HG03469 (cell line): ENCODE data around the gene PRR35.

Source experiments
- ATAC-seq: cut with Tn5 transposase; IDR thresholded peaks from one replicate; pipeline ENCODE4 v1.9.1; 2021; ENCODE audit warnings: mild to moderate bottlenecking, moderate library complexity, moderate number of reproducible peaks; ENCODE audit not compliant: unreplicated experiment

Gene PRR35

DNA sequence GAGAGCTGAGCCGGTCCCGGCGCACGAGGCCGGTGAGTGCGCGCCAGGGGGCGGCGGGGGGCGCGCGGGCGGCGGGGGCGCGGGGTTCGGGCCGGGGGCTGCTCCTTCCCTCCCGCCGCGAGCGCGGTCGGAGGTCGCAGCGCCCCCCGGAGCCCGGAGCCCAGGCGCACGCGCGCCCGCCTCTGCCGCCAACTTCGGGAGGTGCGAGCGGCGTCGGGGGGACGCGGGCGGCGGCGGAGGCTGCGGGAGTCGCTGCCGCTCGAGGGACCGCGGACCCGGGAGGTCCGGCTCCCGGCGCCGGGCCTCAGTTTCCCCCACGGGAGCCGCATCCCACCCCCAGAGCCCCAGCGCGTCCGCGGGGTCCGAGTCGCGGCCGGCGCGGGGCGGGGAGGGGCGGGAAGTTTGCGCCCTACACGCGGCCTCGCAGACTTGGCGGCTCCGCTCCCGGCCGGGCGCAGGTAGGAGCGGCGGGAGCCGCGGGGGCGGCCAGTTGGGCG lies at the start of gene PRR35:
PRR35 (plus strand) TSS at position 191 of the 497 bp plus-strand sequence. CDS start 2,901 bp downstream, outside the sequence.
- no peak for ATAC-seq

DNA sequence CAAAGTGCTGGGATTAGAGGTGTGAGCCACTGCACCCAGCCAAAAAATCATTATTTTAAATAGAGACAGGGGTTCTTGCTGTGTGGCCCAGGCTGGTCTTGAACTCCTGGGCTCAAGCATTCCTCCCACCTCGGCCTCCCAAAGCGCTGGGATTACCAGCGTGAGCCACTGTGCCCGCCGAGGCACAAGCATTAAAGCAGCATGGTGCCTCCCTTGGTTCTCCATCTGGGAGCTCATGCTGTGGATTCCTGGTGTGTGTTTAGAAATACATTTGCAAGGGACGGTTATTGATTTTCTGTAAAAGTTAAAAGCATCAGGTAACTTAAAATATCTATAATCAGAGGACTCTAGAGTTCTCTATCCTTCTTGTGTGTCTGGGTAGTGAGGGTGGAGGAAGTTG lies 47.4 kb upstream of the PRR35 start:
- ATAC-seq = no peak

- ATAC-seq = no peak
Measured at GRCh38 chr16:513950-514349, 46.2 kb upstream of the PRR35 start.

GRCh38 chr16:515175-515938 lies 44.8 kb upstream of the PRR35 start:
- ATAC-seq = no peak

- ATAC-seq = no peak
Measured at GRCh38 chr16:515939-516226, 44.3 kb upstream of the PRR35 start.

GRCh38 chr16:516301-516700 lies 43.9 kb upstream of the PRR35 start:
- no peak for ATAC-seq

- ATAC-seq = no peak
Measured at GRCh38 chr16:518858-519257, 41.3 kb upstream of the PRR35 start.

DNA sequence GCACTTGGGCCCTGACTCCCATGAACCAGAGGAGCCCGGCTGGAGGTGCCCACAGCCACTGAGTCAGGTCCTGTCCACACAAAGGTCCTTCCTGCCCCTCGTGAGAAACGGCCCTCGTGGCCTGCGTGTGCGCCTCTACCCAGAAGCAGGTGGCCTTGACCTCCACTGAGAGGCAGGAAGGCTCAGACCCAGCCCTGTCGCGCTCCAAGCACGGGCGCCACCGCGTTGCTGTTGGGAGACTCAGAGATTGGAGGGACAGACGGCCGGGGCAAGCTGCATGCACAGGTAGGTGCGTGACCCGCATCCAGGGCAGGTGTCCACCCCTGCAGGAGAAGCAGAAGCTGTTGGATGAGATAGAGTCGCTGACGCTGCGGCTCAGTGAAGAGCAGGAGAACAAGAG lies 40.8 kb upstream of the PRR35 start:
- no peak for ATAC-seq

DNA sequence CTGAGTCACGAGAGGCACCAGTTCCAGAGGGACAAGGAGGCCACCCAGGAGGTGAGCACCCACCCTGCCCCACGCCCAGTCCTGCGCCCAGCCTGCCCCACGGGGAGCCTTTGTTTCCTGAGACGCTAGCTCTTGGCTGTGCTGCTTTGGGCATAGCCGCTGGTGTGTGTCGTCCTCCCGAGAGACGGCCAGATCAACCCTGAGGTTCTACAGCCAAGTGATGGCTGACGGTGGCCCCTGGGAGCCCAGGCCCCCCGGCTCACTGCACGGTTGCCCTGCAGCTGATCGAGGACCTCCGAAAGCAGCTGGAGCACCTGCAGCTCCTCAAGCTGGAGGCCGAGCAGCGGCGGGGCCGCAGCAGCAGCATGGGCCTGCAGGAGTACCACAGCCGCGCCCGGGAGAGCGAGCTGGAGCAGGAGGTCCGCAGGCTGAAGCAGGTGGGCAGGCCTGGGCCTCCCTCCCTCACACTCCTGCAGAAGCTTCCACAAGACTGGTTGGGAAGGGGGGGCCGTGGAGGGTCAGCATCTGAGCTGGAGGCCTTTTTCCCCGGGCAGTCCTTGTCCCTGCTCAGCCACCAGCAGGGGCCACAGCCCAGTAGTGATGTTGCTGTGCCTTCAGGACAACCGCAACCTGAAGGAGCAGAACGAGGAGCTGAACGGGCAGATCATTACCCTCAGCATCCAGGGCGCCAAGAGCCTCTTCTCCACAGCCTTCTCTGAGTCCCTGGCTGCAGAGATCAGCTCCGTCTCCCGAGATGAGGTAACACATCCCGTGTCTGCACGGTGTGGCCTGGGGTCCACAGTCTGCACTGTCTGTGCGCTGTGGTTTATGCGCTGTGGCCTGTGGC lies 40.1 kb upstream of the PRR35 start:
- ATAC-seq = no peak

GRCh38 chr16:520847-521246 lies 39.3 kb upstream of the PRR35 start:
- no peak for ATAC-seq

DNA sequence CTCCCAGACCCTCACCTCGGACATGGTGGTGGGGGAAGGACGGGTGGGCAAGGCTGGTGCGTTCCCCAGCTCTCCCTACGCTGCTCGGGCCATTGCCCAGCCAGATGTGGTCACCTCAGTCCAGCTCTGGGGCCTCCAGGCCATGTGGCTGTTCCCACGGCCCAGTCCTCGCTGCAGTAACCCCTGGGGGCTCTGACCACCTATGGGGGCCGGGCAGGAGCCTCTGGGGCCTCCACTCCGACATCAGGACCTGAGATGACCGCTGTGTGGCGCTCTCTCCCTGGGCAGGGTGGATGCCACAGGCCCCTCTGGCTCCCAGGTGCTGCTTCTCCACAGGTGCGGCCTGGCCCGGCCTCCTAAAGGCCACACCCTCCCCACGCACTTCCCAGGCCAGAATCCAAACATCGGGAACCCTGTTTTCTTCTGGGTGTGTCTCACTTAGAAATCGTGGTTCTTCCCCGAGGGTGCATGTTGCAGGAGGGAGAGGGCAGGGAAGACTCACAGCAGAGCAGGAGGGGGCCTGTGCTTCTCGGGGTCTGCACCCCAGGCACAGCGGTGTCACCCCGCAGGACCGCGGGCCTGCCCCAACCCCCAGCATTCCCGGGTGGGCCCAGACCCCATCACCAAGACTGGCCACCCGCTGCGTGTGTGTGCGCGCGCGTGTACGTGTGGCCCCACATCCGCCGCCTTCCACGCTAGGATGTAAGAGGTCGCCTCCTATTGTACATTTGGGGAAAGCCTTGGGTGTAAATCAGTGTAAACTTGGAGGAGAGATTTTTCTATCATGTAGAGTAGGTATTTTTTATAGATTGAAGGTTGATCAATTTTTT lies 38.6 kb upstream of the PRR35 start:
- no peak for ATAC-seq

DNA sequence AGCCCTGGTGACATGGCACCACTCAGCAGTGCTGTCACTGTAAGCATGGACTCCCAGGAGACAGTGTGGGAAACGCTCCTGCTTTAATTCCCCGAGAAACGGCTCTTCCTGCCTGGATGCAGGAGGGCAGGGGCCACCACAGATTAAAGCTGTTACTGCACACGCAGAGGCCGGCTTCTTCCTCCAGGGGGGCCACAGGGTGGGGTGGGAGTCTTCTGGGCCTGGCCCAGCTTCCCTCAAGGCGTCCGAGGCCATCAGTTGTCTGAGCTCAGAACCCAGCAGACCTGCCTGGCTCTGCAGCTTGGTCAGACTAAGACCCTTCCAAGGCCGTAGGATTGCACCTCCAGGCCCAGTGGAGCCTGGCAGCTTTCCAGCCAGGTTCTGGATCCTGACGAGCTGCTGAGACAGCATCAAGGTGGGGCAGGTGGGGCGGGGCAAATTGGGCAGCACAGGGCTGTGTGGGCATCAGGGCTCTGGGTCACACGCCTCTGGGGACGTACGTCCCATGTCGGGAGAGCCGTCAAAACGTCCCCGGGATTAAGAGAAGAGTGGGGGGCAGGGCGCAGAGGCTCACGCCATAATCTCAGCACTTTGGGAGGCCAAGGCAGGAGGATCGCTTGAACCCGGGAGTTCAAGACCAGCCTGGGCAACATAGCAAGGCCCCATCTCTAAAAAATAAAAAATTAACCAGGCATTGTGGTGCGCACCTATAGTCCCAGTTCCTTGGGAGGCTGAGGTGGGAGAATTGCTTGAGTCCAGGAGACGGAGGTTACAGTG lies 37.7 kb upstream of the PRR35 start:
- ATAC-seq = no peak

DNA sequence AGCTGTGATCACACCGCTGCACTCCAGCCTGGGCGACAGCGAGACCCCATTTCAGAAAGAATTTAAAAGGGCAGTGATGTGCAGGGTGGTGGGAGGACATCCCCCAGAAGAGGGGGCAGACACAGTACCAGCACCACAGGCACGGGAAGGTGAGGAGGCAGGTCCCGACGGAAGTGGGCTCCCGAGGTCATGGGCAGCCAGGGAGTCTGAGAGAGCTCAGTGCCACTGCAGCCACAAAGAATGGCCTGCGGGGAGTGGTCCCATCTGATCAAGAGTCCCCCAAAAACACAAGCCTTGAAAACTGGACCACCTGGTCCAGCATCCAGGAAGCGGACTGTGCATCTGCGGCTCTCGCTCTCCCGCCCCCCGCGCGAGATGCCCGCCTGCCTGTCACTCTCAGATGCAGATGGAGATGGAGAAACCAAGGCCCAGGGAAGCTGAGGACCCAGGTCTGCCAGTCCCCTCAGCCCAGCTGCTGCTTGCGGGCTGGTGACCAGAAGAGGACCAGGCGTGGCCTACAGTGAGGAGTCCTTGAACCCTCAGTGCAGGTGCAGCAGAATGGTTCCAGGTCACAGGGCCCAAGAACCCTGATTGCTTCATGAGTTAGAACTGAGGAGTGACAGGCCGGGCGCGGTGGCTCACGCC lies 37.0 kb upstream of the PRR35 start:
- no peak for ATAC-seq

GRCh38 chr16:524274-525040 lies 35.7 kb upstream of the PRR35 start:
- no peak for ATAC-seq

GRCh38 chr16:525123-525519 lies 35.1 kb upstream of the PRR35 start:
- no peak for ATAC-seq

DNA sequence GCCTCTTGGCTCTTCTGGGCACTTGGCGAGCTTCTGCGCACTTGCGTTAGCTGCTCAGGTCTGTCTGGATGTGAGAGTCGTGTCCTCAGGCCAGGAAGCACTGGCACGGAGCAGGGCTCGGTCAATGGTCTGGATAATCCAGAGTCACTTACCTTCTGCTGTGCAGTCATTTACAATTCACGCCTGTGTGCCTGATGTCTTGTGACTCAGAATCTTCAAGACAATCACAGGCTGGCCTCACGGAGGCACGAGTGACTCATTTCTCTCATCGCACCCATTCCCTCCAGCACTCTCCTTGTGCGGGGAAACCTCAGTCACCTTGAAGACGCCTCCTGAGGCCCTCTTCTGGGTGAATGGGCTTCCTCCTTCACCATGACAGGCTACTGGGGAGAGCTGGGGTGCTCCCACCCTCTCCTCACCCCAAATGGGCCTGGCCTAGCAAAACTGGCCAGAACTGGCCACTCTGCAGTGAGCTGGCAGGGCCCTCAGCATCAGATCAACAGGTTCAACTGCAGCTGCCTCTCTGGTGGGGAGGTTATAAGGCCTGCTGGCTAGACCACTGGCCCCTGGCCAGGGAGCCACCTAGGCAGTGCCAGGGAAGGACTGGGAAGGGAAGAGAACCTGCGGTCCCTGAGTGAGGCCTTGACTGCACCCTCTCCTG lies 34.5 kb upstream of the PRR35 start:
- ATAC-seq = no peak

DNA sequence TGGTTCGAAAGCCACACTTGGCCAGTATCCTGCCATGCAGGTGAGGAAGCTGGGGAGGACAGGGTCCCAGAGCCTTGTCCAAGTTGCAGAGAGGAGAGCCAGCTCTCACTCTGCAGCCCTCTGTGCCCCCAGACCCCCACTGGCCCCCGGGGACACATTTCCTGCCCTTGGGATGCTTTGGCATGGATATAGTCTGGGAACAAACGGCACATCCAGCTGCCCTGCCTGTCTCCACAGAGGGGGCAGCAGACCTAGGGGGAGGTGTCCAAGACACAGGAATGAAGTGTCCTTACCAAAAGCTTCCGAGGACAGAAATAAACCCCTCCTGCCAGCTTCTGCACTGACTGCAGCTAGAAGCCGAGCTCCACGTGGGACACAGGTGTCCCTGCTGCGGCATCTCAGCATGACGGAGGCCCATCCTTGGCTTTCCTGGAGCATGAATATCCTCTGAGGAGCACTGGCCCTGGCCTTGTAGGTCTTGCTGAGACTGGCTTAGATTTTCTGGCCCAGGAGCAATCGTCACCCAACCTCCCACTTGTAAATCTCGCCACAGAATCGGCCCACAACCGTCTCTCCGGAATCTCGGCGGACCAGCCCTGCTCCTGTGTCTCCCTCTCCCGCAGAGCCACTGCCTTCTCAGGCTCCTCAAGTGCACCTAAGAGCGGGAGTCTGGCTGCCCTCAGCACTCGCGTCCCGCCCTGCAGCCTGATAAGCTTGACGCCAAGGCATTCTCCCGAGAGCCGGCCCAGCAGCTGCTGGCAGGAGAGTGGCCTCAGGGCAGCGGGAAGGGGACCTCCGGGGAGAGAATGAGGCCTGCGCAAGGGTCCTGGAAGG lies 33.8 kb upstream of the PRR35 start:
- no peak for ATAC-seq
